HG03175 (cell line): ENCODE results near the gene GOLGA5.
"Not testable (repeated sequence)": the region's sequence is repeated elsewhere in the genome, so short reads cannot be mapped to it uniquely, and the experiment has no call there.

ENCODE experiments used
- ATAC-seq: cut with Tn5 transposase; IDR thresholded peaks from one replicate; pipeline ENCODE4 v1.9.1; 2021; ENCODE audit warnings: mild to moderate bottlenecking, moderate library complexity; ENCODE audit not compliant: unreplicated experiment

The GOLGA5 gene

GRCh38 chr14:92793709-92794546 lies at the start of gene GOLGA5:
Gene GOLGA5 (plus strand): TSS chr14:92794305. CDS start chr14:92797438, 3,133 bp downstream.
- peak; percentile 97 for ATAC-seq

- ATAC-seq = no peak
These were observed 46.3 kb upstream of the GOLGA5 start for GRCh38 chr14:92747701-92748258.

GRCh38 chr14:92748259-92749016 lies 45.7 kb upstream of the GOLGA5 start, which contains the start of gene LGMN:
Gene LGMN (minus strand): TSS chr14:92748627. CDS start chr14:92732786, 15,841 bp downstream.
- peak; percentile 86 for ATAC-seq

GRCh38 chr14:92750222-92750728 lies 43.8 kb upstream of the GOLGA5 start:
- ATAC-seq = not testable (repeated sequence)

GRCh38 chr14:92750994-92751400 lies 43.1 kb upstream of the GOLGA5 start:
- no peak for ATAC-seq

- no peak for ATAC-seq
These were observed 42.3 kb upstream of the GOLGA5 start for GRCh38 chr14:92751819-92752218.

- no peak for ATAC-seq
These were observed 40.9 kb upstream of the GOLGA5 start for GRCh38 chr14:92753250-92753649.

GRCh38 chr14:92754966-92755365 lies 39.1 kb upstream of the GOLGA5 start:
- no peak for ATAC-seq

- no peak for ATAC-seq
These were observed 38.6 kb upstream of the GOLGA5 start for GRCh38 chr14:92755495-92755894.

- ATAC-seq = no peak
These were observed 37.7 kb upstream of the GOLGA5 start for GRCh38 chr14:92756446-92756845.

- peak; percentile 57 for ATAC-seq
These were observed 34.8 kb upstream of the GOLGA5 start for GRCh38 chr14:92759300-92759678.

GRCh38 chr14:92759679-92760523 lies 34.2 kb upstream of the GOLGA5 start:
- peak; percentile 40 for ATAC-seq

GRCh38 chr14:92760524-92760805 lies 33.6 kb upstream of the GOLGA5 start:
- ATAC-seq = no peak

GRCh38 chr14:92763666-92764631 lies 30.2 kb upstream of the GOLGA5 start:
- not testable (repeated sequence) for ATAC-seq

GRCh38 chr14:92768236-92768635 lies 25.9 kb upstream of the GOLGA5 start:
- ATAC-seq = peak; percentile 90

- no peak for ATAC-seq
These were observed 25.3 kb upstream of the GOLGA5 start for GRCh38 chr14:92768795-92769194.

GRCh38 chr14:92770484-92770883 lies 23.6 kb upstream of the GOLGA5 start:
- no peak for ATAC-seq

GRCh38 chr14:92774572-92774971 lies 19.5 kb upstream of the GOLGA5 start:
- ATAC-seq = no peak

GRCh38 chr14:92775292-92775691 lies 18.8 kb upstream of the GOLGA5 start:
- peak; percentile 98 for ATAC-seq
